Suppressor macrophage (primary cell): Measurements from ENCODE around the gene ATXN1.

Experiments used
- DNase-seq, 4 experiments: peaks; one replicate each; pipeline ENCODE4 v3.0.0-alpha.2; 2020 to 2022

ATXN1 gene

GRCh38 chr6:16742116-16742515 lies 19.1 kb downstream of the ATXN1 start:
- peak in 3 of 4 experiments; percentile 38 to 45 (median 44) for DNase-seq

- DNase-seq = peak; percentile 45 to 83 (median 63)
These were observed 19.9 kb downstream of the ATXN1 start for GRCh38 chr6:16741112-16742016.

- DNase-seq = peak in 3 of 4 experiments; percentile 36 to 56 (median 52)
These were observed 21.2 kb downstream of the ATXN1 start for GRCh38 chr6:16740097-16740496.

- DNase-seq = no peak
These were observed 21.9 kb downstream of the ATXN1 start for GRCh38 chr6:16739329-16739801.

- no peak for DNase-seq
These were observed 23.3 kb downstream of the ATXN1 start for GRCh38 chr6:16737925-16738324.

- DNase-seq = peak in 2 of 4 experiments; percentile 28 to 45
These were observed 24.1 kb downstream of the ATXN1 start for GRCh38 chr6:16736856-16737775.

GRCh38 chr6:16735014-16735413 lies 26.2 kb downstream of the ATXN1 start:
- DNase-seq = no peak

- DNase-seq = no peak
These were observed 28.2 kb downstream of the ATXN1 start for GRCh38 chr6:16733085-16733484.

- peak in 3 of 4 experiments; percentile 24 to 51 (median 29) for DNase-seq
These were observed 29.7 kb downstream of the ATXN1 start for GRCh38 chr6:16731478-16732051.

GRCh38 chr6:16730738-16731477 lies 30.4 kb downstream of the ATXN1 start:
- no peak for DNase-seq

GRCh38 chr6:16729744-16730143 lies 31.5 kb downstream of the ATXN1 start:
- DNase-seq = no peak

- DNase-seq = peak; percentile 50 to 76 (median 61)
These were observed 32.0 kb downstream of the ATXN1 start for GRCh38 chr6:16729183-16729691.

- no peak for DNase-seq
These were observed 32.6 kb downstream of the ATXN1 start for GRCh38 chr6:16728513-16729182.

- peak; percentile 86 to 94 (median 92) for DNase-seq
These were observed 33.3 kb downstream of the ATXN1 start for GRCh38 chr6:16727996-16728395.

GRCh38 chr6:16725145-16725864 lies 36.0 kb downstream of the ATXN1 start:
- DNase-seq = peak in 2 of 4 experiments; percentile 65 to 69

- DNase-seq = peak; percentile 72 to 92 (median 80)
These were observed 37.4 kb downstream of the ATXN1 start for GRCh38 chr6:16723826-16724225.

GRCh38 chr6:16723402-16723801 lies 37.9 kb downstream of the ATXN1 start:
- no peak for DNase-seq

- DNase-seq = no peak
These were observed 38.6 kb downstream of the ATXN1 start for GRCh38 chr6:16722630-16723029.

- DNase-seq = no peak
These were observed 39.3 kb downstream of the ATXN1 start for GRCh38 chr6:16721977-16722376.

GRCh38 chr6:16720861-16721260 lies 40.4 kb downstream of the ATXN1 start:
- DNase-seq = no peak
